ENCODE results near the gene ECD.
A peak's percentile ranks its signal among the peaks of the same experiment; 100 is the strongest.

The ECD gene

GRCh38 chr10:73182568-73182967 is 14.8 kb upstream of the ECD start:
- peak; percentile 57 for DNase-seq (ENCODE audit: low read depth)
- TF ChIP-seq CTCF (IDR thresholded peaks at IDR 0.05; ENCODE audit: low read depth, low read length, missing control alignments) = no peak
- in situ Hi-C loops (cut with HindIII; ENCODE audit: low sequenced_read_pairs) = no loop called here
- no peak overlapping the region for H3K4me3 ChIP-seq (ENCODE audit: low read depth, low read length)

- in situ Hi-C loops (cut with HindIII; ENCODE audit: low sequenced_read_pairs) = no loop called here
- no peak for TF ChIP-seq CTCF (IDR thresholded peaks at IDR 0.05; ENCODE audit: low read depth, low read length, missing control alignments)
- no peak for DNase-seq (ENCODE audit: low read depth)
- no peak overlapping the region for H3K4me3 ChIP-seq (ENCODE audit: low read depth, low read length)
Measured at GRCh38 chr10:73174148-73174925, 6.5 kb upstream of the ECD start.

GRCh38 chr10:73172867-73173266 is 5.1 kb upstream of the ECD start:
- H3K4me3 ChIP-seq (ENCODE audit: low read depth, low read length) = no peak overlapping the region
- TF ChIP-seq CTCF (IDR thresholded peaks at IDR 0.05; ENCODE audit: low read depth, low read length, missing control alignments) = no peak
- DNase-seq (ENCODE audit: low read depth) = no peak
- in situ Hi-C loops (cut with HindIII; ENCODE audit: low sequenced_read_pairs) = no loop called here

GRCh38 chr10:73169320-73169719 is 1.5 kb upstream of the ECD start:
- no peak overlapping the region for H3K4me3 ChIP-seq (ENCODE audit: low read depth, low read length)
- TF ChIP-seq CTCF (IDR thresholded peaks at IDR 0.05; ENCODE audit: low read depth, low read length, missing control alignments) = no peak
- in situ Hi-C loops (cut with HindIII; ENCODE audit: low sequenced_read_pairs) = no loop called here
- DNase-seq (ENCODE audit: low read depth) = no peak

- DNase-seq (ENCODE audit: low read depth) = no peak
- peak overlapping the region; percentile 74 for H3K4me3 ChIP-seq (ENCODE audit: low read depth, low read length)
- in situ Hi-C loops (cut with HindIII; ENCODE audit: low sequenced_read_pairs) = no loop called here
- no peak for TF ChIP-seq CTCF (IDR thresholded peaks at IDR 0.05; ENCODE audit: low read depth, low read length, missing control alignments)
Measured at GRCh38 chr10:73168465-73168803, 626 bp upstream of the ECD start.

- H3K4me3 ChIP-seq (ENCODE audit: low read depth, low read length) = peak overlapping the region; percentile 74
- DNase-seq (ENCODE audit: low read depth) = no peak
- no peak for TF ChIP-seq CTCF (IDR thresholded peaks at IDR 0.05; ENCODE audit: low read depth, low read length, missing control alignments)
- in situ Hi-C loops (cut with HindIII; ENCODE audit: low sequenced_read_pairs) = no loop called here
Measured at GRCh38 chr10:73167458-73167782, 388 bp downstream of the ECD start.
